ENCODE results near the gene UGT1A9. TPM values are rescaled to one million over a fixed set of nuclear protein-coding genes. Genes with fewer than 3 reads are reported as not detected.
A peak's percentile ranks its signal among the peaks of the same experiment; 100 is the strongest.

The UGT1A9 gene
- total and polyA plus RNA-seq, 2 of the 13 experiments (the other 11 are each of a cell fraction or from before 2014, with no cell fraction given): 0.07 TPM; not detected in 1

DNA sequence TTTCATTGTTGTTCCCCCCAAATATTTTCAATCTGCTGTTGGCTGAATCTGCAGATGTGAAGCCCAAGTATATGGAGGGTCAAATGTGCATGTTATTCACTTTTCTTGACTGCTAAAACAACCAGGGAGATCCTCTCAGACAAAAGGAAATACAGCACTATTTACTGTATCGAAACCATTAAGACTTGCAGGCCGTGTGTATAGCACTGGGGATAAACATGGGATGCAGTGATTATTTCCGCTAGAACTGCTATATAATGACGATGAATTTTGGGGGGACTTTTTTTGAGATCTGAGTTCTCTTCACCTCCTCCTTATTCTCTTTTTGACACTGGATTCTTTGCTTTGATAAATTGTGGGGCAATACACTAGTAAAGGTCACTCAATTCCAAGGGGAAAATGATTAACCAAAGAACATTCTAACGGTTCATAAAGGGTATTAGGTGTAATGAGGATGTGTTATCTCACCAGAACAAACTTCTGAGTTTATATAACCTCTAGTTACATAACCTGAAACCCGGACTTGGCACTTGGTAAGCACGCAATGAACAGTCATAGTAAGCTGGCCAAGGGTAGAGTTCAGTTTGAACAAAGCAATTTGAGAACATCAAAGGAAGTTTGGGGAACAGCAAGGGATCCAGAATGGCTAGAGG lies 84.9 kb downstream of the UGT1A9 start (continued):
- TF ChIP-seq MAFK (conservative IDR thresholded peaks at IDR 0.05 in 1 of 2, IDR thresholded peaks at IDR 0.05 in 1 of 2; ENCODE audit: low read length in 2 of 2) (no peak), ZNF710 (CRISPR knock-in tag; IDR thresholded peaks at IDR 0.05; ENCODE audit: borderline replicate concordance) (peak; percentile 52; the same call in 1 of the 2 replicates), MIXL1 (CRISPR knock-in tag; IDR thresholded peaks at IDR 0.05) (peak; percentile 96), HMGXB3 (CRISPR knock-in tag; IDR thresholded peaks at IDR 0.05; ENCODE audit: borderline replicate concordance) (peak; percentile 65; the same call in 1 of the 2 replicates), HNRNPL (IDR thresholded peaks at IDR 0.05; ENCODE audit: low read depth, low read length) (no peak), ZNF326 (CRISPR knock-in tag; IDR thresholded peaks at IDR 0.05; ENCODE audit: borderline replicate concordance) (no peak), HMG20A (CRISPR knock-in tag; IDR thresholded peaks at IDR 0.05; ENCODE audit: borderline replicate concordance) (peak; percentile 99), TRAFD1 (CRISPR knock-in tag; IDR thresholded peaks at IDR 0.05; ENCODE audit: borderline replicate concordance) (peak; percentile 62; the same call in 1 of the 2 replicates), JARID2 (CRISPR knock-in tag; IDR thresholded peaks at IDR 0.05; ENCODE audit: insufficient replicate concordance) (no peak), ZSCAN9 (CRISPR knock-in tag; IDR thresholded peaks at IDR 0.05; ENCODE audit: borderline replicate concordance) (peak; percentile 77; the same call in 1 of the 2 replicates), SIN3B (IDR thresholded peaks at IDR 0.05; ENCODE audit: low read length) (no peak), MLXIP (CRISPR knock-in tag; IDR thresholded peaks at IDR 0.05; ENCODE audit: borderline replicate concordance) (no peak), ZNF749 (CRISPR knock-in tag; IDR thresholded peaks at IDR 0.05; ENCODE audit: borderline replicate concordance) (no peak), ZNF263 (CRISPR knock-in tag; IDR thresholded peaks at IDR 0.05) (no peak)
- TF ChIP-seq, protein P1, sequence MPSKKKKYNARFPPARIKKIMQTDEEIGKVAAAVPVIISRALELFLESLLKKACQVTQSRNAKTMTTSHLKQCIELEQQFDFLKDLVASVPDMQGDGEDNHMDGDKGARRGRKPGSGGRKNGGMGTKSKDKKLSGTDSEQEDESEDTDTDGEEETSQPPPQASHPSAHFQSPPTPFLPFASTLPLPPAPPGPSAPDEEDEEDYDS (CRISPR knock-in tag; IDR thresholded peaks at IDR 0.05): peak; percentile 39; the same call in 1 of the 2 replicates
